Activated CD4-positive, alpha-beta T cell treated with anti-CD3 and anti-CD28 coated beads, Interleukin-2, amount 50 U/mL, for 4 hours (primary cell): ENCODE data around the gene AOPEP.
A peak's percentile ranks its signal among the peaks of the same experiment; 100 is the strongest.
"Not testable (repeated sequence)": the region's sequence is repeated elsewhere in the genome, so short reads cannot be mapped to it uniquely, and the experiment has no call there.

Experiments
- DNase-seq, 2 experiments: peaks; one replicate each; pipeline ENCODE4 v3.0.0-alpha.2; 2020

AOPEP gene

DNA sequence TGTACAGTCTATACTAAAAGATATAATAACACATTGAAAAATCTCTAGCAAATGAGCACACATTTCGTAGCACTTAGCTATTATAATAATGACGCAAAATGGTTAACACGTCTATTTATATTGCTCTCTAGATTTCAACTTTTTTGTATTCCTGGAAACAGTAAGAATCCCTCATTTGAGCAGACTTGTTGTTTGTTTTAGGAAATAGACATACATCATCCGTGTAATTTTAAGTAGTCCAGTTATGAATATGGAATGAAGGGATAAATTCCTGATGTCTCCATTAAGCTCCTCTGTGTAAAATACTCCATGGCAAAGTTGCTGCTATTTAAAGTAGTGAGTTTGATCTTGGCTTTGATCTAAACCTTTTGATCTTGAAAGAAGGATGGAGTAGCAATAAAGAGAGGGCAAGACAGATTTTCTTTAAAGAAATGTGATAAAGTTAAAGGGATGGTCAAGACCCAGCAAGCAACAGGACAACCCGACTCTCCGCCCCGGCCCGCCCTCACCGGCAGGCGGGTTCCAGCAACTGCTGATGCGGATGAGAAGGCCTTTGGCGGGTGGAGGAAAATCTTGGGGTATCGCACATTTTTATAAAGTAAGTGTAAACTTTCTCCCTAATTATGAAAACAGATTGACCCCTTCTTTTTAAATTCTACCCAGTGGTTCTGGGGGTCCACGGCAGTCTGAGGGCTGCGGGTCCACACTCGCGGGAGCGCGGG lies 277.4 kb downstream of the AOPEP start:
- DNase-seq: no peak

GRCh38 chr9:95004411-95005277 lies 278.1 kb downstream of the AOPEP start:
- peak; percentile 11 to 13 for DNase-seq

GRCh38 chr9:95005278-95006143 lies 279.0 kb downstream of the AOPEP start:
- DNase-seq: no peak

DNA sequence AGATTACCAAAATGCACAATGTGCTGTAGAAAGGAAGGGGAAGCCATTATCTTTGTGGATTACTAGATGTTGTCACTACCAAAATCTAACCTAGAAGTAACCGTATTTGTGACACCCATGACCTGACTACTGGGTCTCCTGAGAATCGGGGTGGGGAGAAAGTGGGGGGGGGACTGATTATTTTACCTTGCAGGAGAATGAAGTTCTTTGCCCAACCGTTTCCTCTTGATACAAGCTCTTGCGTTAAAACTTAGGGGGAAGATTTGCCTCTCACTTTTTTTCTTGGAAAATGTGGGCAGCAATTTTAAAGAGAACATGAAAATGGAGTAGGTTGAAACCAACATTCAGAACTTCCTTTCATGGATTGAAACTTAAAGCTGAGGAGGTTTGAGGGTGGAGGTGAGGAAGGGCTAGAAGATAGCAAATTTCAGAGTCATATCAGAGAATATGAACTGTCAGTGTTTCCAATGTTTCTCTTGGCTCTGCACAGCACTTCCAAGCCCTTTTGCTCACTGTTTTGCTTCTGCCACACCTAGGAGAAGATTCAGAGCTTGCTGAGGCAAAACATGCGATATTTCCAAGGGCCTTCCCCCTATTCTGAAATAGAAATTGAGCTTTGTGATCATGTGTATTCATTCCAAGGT lies 280.8 kb downstream of the AOPEP start:
- no peak for DNase-seq

DNA sequence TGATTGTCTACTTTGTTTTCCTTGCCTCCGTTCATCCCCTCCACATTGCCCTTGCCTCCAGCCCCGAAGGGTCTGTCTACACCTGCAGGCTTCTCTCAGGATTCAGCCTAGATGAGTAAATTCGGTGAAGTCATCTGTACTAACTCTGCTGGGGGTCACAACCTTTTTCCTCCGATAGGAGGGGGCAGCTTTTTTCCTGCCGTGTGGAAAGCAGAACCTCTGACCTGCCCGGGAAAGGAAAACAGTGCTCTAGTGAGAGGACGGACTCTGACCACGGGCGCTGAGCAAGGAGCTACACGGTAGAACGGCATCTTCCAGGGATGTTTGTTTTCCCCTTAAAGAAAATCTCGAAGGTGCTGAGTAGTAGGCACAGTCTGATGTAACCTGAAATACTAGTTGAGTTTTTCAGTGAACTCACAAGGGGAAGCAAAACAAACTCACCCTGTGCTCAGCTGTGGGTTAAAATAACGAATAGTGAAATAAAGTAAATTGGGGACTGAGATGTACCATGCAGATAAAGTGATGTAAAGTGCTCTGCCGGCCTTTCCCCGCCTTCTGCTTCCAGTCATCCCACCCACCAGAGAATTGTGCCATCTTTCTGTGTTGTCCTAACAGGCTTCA lies 281.8 kb downstream of the AOPEP start:
- DNase-seq: no peak

DNA sequence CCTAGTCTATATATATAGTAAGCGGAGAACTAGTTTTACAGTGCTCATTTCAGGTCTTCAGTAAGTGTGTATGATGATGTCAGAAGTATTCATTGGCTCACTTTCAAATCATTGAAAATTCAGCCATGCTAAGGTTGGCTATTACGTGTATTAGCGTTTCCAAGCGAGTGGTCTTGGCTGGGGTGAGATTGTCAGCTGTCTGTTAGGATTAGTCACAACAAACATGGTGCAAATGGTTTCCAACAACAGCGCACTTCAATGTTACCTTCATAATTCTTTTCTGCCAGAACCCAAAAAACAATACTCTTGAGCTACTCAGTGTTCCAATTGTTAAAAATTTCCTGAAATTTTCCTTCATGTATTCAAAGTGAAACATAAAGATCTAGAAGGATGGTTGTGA lies 283.0 kb downstream of the AOPEP start:
- no peak for DNase-seq

- DNase-seq: no peak
Observed at GRCh38 chr9:95010431-95010838, 283.9 kb downstream of the AOPEP start.

GRCh38 chr9:95012035-95012708 lies 285.7 kb downstream of the AOPEP start:
- no peak for DNase-seq

- DNase-seq: no peak
Observed at GRCh38 chr9:95012902-95013301, 286.4 kb downstream of the AOPEP start.

DNA sequence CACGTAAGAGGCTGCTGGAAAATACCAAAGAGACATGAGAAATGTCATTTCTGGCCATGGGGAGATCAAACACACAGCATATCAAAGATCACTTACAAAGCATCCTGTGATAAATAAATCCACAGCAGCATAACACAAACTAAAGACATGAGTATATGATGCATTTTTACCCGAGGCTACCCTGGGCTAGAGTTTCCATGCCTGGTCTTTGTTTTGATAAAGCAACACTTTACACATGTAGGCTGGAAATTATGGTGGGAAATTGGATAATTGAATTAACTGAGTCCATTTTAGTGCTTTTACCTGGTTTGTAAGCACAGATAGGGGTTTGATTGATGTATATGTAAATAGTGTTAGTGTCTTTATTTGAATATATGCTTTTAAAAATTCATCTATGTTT lies 288.4 kb downstream of the AOPEP start:
- DNase-seq: no peak

GRCh38 chr9:95015569-95015968 lies 289.1 kb downstream of the AOPEP start:
- no peak for DNase-seq

DNA sequence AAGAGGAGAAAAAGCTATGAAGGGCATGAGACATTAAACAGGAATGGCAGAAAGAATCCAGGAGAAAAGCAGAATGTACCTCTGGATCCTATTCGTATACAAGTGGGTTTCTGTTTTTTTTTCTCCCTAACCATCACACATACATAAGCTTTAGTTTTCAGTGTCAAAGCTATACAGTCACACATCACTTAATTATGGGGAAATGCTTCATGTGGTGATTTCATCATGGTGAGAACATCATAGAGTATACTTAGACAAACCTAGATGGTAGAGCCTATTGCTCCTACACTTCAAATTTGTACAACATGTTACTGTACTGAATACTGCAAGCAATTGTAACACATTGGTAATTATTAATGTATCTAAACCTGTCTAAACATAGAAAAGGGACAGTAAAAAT lies 290.6 kb downstream of the AOPEP start:
- DNase-seq: no peak

- no peak for DNase-seq
Observed at GRCh38 chr9:95017661-95018060, 291.2 kb downstream of the AOPEP start.

GRCh38 chr9:95018099-95018936 lies 291.8 kb downstream of the AOPEP start:
- no peak for DNase-seq

DNA sequence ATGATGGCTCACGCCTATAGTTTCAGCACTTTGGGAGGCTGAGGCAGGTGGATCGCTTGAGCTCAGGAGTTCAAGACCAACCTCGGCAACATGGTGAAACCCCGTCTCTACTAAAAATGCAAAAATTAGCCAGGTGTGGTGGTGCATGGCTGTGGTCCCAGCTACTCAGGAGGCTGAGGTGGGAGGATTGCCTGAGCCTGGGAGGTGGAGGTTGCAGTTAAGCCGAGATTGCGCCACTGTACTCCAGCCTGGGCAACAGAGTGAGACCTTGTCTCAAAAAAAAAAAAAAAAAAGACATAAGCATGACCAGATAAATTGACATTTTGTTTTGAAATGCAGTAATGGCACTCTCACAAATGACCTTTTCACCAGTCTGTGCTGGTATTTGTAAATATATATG lies 294.1 kb downstream of the AOPEP start:
- DNase-seq: not testable (repeated sequence)

- no peak for DNase-seq
Observed at GRCh38 chr9:95021166-95021886, 294.8 kb downstream of the AOPEP start.

- DNase-seq: no peak
Observed at GRCh38 chr9:95022657-95023056, 296.2 kb downstream of the AOPEP start.

DNA sequence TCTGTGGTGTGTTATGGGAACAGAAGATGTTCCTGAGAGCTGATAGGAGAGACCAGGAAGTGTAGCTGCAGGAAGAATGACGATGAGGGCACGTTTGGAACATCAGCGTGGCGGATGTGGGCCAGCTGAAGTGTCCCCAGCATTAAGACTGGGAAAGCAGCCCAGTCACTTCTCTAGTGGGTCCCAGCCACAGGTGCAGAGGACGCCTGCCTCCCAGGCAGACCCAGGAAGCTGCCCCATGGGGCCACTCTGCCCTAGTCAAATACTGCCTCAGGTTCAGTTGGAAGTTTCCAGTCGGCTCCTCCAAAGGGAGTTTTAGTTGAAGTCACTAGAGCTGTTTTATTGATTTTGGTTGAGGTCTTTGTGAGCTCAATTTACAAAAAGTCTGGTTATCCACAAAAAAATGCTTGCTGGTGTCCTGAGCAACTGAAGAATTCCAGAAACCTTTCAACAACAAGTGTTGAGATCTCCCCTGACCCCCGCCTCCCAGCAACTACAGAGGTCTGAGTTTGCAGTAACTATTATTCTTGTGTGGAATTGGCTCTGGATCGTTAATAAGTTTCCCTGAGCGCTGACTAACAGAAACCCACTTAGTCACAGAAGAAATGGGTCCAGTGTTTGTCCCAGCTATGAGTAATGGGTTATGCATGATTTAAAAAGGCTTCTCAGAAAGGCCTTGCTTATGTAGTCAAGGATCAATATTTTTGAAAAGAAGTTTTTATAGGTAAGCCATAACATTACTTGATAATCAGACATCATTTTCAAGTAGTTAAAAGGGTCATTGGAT lies 296.9 kb downstream of the AOPEP start:
- DNase-seq: no peak

DNA sequence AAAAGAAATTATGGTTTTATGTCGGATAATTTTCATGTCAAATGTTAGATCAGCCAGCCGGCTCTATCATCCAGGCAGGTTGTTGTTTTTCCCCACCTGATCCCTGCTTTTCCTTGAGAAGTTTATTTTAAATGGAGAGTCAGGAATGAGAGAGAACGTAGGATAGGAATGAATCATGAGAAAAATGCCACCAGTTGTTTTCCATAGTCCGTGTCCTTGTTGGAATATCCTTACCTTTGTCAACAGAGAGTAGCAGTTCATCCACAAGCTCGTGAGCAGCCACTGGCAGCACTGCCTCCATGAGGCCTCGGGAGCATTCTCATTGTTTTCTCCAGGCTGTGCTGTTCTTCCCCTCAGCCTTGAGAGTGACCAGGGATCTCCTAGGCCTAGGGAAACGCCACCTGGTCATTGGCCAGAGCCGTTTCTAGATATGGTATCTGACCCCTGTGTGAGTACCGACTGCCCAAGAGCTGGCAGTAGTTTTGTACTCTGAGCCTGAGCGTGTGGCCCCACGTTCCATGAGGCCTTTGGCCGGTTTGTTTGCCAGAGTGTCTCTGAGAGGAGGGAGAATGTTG lies 297.7 kb downstream of the AOPEP start:
- DNase-seq: no peak
